ENCODE measurements around the gene ABHD2. TPM values are rescaled to one million over a fixed set of nuclear protein-coding genes. Genes with fewer than 3 reads are reported as not detected.

ABHD2 gene
- total and polyA plus RNA-seq, 12 donors: 5.6 to 316 (median 135) TPM

GRCh38 chr15:89157918-89158564, 69.8 kb downstream of the ABHD2 start:
- Histone ChIP-seq H3K27me3 (no peaks in the 10 kb centered on the region), H3K4me1 (replicated peaks in 1 of 2) (no peaks in the 10 kb centered on the region), H3K27ac (no peak overlapping the region), H3K4me3 (no peak overlapping the region), H3K36me3 (replicated peaks in 1 of 2) (peaks cover 0 to 22% of the 10 kb centered on the region in 2 donors), H3K9me3 (replicated peaks in 1 of 3) (no peaks in the 10 kb centered on the region)
- peak in 1 of 7 donors; percentile 13 for DNase-seq
- intact Hi-C loops (cut with DNase I): no loop called here
- TF ChIP-seq CTCF (IDR thresholded peaks at IDR 0.05) (no peak), POLR2A (IDR thresholded peaks at IDR 0.05) (no peak)
- WGBS, 4 donors: 65 to 84% (median 72%) methylated on average over 4 of the region's 4 CpGs

- Histone ChIP-seq H3K27ac (no peak overlapping the region), H3K4me1 (replicated peaks in 1 of 2) (peaks cover 11 to 21% of the 10 kb centered on the region in 2 donors), H3K27me3 (no peaks in the 10 kb centered on the region), H3K36me3 (replicated peaks in 1 of 2) (peaks cover 0 to 2% of the 10 kb centered on the region in 2 donors), H3K4me3 (no peak overlapping the region), H3K9me3 (replicated peaks in 1 of 3) (no peaks in the 10 kb centered on the region)
- TF ChIP-seq POLR2A (IDR thresholded peaks at IDR 0.05) (no peak), CTCF (IDR thresholded peaks at IDR 0.05) (no peak)
- intact Hi-C loops (cut with DNase I): no loop called here
- DNase-seq: no peak
- WGBS, 4 donors: 79 to 84% (median 79%) methylated on average over 3 of the region's 3 CpGs
Observed at GRCh38 chr15:89161666-89162065, 73.4 kb downstream of the ABHD2 start.

- Histone ChIP-seq H3K27ac (no peak overlapping the region), H3K27me3 (no peaks in the 10 kb centered on the region), H3K9me3 (replicated peaks in 1 of 3) (no peaks in the 10 kb centered on the region), H3K36me3 (replicated peaks in 1 of 2) (no peaks in the 10 kb centered on the region), H3K4me3 (no peak overlapping the region), H3K4me1 (replicated peaks in 1 of 2) (peaks cover 23 to 37% of the 10 kb centered on the region in 2 donors)
- peak in 1 of 7 donors; percentile 8 for DNase-seq
- intact Hi-C loops (cut with DNase I): no loop called here
- WGBS, 4 donors: 78 to 85% (median 84%) methylated on average over 5 of the region's 5 CpGs
- no peak for TF ChIP-seq CTCF (IDR thresholded peaks at IDR 0.05)
- no peak for TF ChIP-seq POLR2A (IDR thresholded peaks at IDR 0.05)
Observed at GRCh38 chr15:89163271-89164055, 75.2 kb downstream of the ABHD2 start.

- WGBS, 4 donors: 37 to 50% (median 46%) methylated on average over 7 of the region's 7 CpGs
- peak overlapping the region in 2 of 5 donors; percentile 0 to 14 for H3K27ac ChIP-seq
- H3K36me3 ChIP-seq (replicated peaks in 1 of 2): no peaks in the 10 kb centered on the region
- H3K27me3 ChIP-seq: no peaks in the 10 kb centered on the region
- no peaks in the 10 kb centered on the region for H3K9me3 ChIP-seq (replicated peaks in 1 of 3)
- TF ChIP-seq POLR2A (IDR thresholded peaks at IDR 0.05) (no peak), CTCF (IDR thresholded peaks at IDR 0.05) (no peak)
- H3K4me1 ChIP-seq (replicated peaks in 1 of 2): peaks cover 23 to 37% of the 10 kb centered on the region in 2 donors
- intact Hi-C loops (cut with DNase I): no loop called here
- no peak overlapping the region for H3K4me3 ChIP-seq
- DNase-seq: peak in 3 of 7 donors; percentile 37 to 46 (median 41)
Observed at GRCh38 chr15:89164712-89165211, 76.5 kb downstream of the ABHD2 start.

All from adrenal gland (tissue), 12 donors.